ENCODE measurements around the gene PDE1A.

The PDE1A gene

DNA sequence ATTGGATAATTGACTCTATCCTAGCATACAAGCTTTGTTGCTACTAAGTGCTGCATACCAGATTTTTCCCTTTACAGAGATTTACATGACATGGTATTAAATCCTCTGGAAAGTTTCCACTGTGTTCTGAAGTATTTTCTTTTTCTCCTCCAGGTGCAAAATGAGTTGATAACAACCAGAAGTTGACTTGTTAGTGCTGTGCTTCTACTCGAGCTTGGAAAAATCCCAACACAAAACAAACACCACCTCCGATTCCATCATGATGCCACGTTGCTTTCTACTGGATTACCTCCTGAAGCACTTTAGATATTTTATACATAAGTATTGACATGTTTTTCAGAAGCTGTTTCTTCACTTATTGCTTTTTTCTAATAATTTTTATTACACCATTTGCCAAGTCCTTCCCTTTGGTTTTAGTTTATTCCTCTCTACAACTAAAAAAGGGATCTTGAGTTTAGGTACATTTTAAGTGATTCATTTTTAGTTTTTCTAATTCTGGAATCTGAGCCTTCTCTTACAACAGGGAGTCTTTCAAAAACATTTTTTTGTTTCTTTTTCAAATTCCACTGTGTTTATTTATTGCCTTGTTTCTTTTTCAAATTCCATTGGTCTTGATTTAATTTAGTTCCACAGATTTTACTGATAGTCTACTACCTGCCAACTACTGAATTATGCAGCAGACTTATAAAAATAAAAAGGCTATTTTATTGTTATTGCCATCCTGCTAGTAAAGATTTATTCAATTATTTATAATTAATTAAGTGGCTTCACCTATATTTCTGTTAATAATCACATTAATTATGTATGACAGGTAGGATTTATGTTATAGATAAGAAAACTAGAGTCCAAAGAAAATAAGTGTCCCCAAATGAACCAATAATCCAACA lies 297.8 kb downstream of the PDE1A start:
- DNase-seq = no peak
- ATAC-seq = no peak

- ATAC-seq (no peak), DNase-seq (no peak)
These were observed 309.6 kb downstream of the PDE1A start for GRCh38 chr2:182117196-182117595.

GRCh38 chr2:182116774-182117173 lies 310.1 kb downstream of the PDE1A start:
- ATAC-seq (no peak), DNase-seq (no peak)

GRCh38 chr2:182115258-182115657 lies 311.6 kb downstream of the PDE1A start:
- peak; percentile 40 for ATAC-seq
- no peak for DNase-seq

GRCh38 chr2:182113334-182113733 lies 313.5 kb downstream of the PDE1A start:
- DNase-seq (no peak), ATAC-seq (no peak)

GRCh38 chr2:182110347-182110746 lies 316.5 kb downstream of the PDE1A start:
- ATAC-seq (no peak), DNase-seq (no peak)

- no peak for ATAC-seq
- DNase-seq = no peak
These were observed 323.3 kb downstream of the PDE1A start for GRCh38 chr2:182103526-182103925.

DNA sequence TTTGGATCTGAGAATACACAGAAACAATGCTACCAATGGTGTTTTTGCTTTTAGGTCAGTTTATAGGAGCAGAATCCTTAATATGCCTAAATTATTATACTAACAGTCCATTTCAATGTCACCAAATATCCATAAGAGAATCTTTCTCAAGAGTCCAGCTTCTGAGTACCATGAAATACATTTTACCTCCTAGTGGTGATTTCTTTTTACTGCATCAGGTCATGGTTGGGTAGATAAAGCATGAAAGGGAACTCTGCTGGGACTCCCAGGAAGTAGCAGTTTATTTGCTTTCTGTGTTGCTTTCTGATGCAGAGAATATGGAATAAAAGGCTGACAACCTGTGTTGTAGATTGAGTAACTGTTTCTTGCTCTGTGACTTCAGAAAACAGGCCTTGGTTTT lies 325.6 kb downstream of the PDE1A start:
- ATAC-seq = no peak
- no peak for DNase-seq

DNA sequence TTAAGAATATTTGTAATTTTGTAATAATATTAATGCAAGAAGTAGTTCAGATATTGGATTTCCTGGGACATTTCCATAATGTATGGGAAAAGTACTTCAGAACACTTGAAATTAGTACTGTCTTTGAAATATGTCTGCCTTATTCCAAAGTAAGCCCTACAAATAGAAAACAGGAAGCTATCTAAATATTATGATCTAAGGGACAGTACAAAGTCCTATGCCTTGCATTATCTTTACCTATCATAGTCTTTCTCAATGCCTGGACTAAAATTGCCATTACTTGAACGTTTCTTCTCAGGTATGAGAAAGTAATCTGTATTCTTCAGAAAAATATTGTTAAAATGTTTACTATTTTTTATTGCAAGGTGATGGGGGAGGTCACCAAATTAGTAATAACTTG lies 328.2 kb downstream of the PDE1A start:
- ATAC-seq = no peak
- DNase-seq = no peak

- DNase-seq (no peak), ATAC-seq (no peak)
These were observed 329.2 kb downstream of the PDE1A start for GRCh38 chr2:182097571-182098164.

DNA sequence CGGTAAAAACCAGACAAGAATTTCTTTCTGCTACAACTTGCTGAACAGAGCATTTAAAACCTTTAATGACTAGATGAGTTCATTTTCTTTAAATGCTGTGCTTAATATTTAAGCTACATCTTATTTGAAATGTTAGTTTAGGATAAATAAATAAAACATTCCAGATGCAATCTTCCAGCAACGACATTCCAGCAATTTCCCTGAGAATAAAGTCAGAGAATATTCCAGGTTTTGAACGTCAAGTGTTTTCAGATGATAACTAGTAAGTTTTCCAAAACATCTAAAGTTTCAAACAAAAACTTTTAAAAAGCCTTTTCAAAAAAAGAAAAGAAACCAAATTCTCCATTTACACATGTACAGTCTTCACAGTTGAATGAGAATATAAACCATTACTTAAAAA lies 336.4 kb downstream of the PDE1A start:
- ATAC-seq (no peak), DNase-seq (no peak)
